Epidermal melanocyte (primary cell): ENCODE results near the gene NEUROD2.

Experiments used
- DNase-seq: peaks from one replicate; pipeline ENCODE4 v3.0.0; 2011; ENCODE audit warnings: low spot score; ENCODE audit not compliant: insufficient read length

The NEUROD2 gene

GRCh38 chr17:39607851-39608130 is at the start of gene NEUROD2:
Gene NEUROD2, minus strand, starts transcription at chr17:39607920. Its CDS starts 1,321 bp downstream, at chr17:39606599.
- no peak for DNase-seq

GRCh38 chr17:39655105-39655504 is 47.4 kb upstream of the NEUROD2 start:
- no peak for DNase-seq

GRCh38 chr17:39653662-39654331 is 46.1 kb upstream of the NEUROD2 start:
- peak; percentile 69 for DNase-seq

GRCh38 chr17:39653316-39653661 is 45.6 kb upstream of the NEUROD2 start:
- DNase-seq, result no peak

- no peak for DNase-seq
Measured at GRCh38 chr17:39652587-39653315, 45.0 kb upstream of the NEUROD2 start.

- DNase-seq, result no peak
Measured at GRCh38 chr17:39651923-39652586, 44.3 kb upstream of the NEUROD2 start.

- DNase-seq, result no peak
Measured at GRCh38 chr17:39650121-39650579, 42.4 kb upstream of the NEUROD2 start.

- no peak for DNase-seq
Measured at GRCh38 chr17:39648616-39649366, 41.1 kb upstream of the NEUROD2 start.

- DNase-seq, result no peak
Measured at GRCh38 chr17:39647256-39647655, 39.5 kb upstream of the NEUROD2 start.

- no peak for DNase-seq
Measured at GRCh38 chr17:39643271-39643670, 35.6 kb upstream of the NEUROD2 start.

- DNase-seq, result no peak
Measured at GRCh38 chr17:39642291-39643074, 34.8 kb upstream of the NEUROD2 start.

- no peak for DNase-seq
Measured at GRCh38 chr17:39641883-39642282, 34.2 kb upstream of the NEUROD2 start.

GRCh38 chr17:39641097-39641496 is 33.4 kb upstream of the NEUROD2 start:
- DNase-seq, result no peak

- DNase-seq, result no peak
Measured at GRCh38 chr17:39640591-39641031, 32.9 kb upstream of the NEUROD2 start.

- no peak for DNase-seq
Measured at GRCh38 chr17:39639566-39640458, 32.1 kb upstream of the NEUROD2 start.

GRCh38 chr17:39639043-39639442 is 31.3 kb upstream of the NEUROD2 start:
- no peak for DNase-seq

GRCh38 chr17:39638317-39638716 is 30.6 kb upstream of the NEUROD2 start:
- DNase-seq, result no peak

- DNase-seq, result peak; percentile 96
Measured at GRCh38 chr17:39636927-39637736, 29.4 kb upstream of the NEUROD2 start, which contains the start of gene STARD3. Gene STARD3, plus strand, starts transcription at chr17:39637144. Its CDS starts 16,388 bp downstream, at chr17:39653532.

- DNase-seq, result no peak
Measured at GRCh38 chr17:39636587-39636926, 28.8 kb upstream of the NEUROD2 start.
